Liver (tissue), 9 donors: ENCODE measurements around the gene DBNDD2. TPM values are rescaled to one million over a fixed set of nuclear protein-coding genes. Genes with fewer than 3 reads are reported as not detected.

Experiments
- DNase-seq: peaks from one replicate; pipeline ENCODE4 v3.0.0-alpha.2; 2017; ENCODE audit warnings: low spot score
- H3K27ac ChIP-seq, 2 donors: one replicate each; pipeline ENCODE4 v1.7.0; 2013; ENCODE audit warnings: inconsistent platforms in 2 of 2, low read length in 2 of 2, control low read depth in 1 of 2, low read depth in 1 of 2, mild to moderate bottlenecking in 1 of 2
- H3K27me3 ChIP-seq, 4 donors: one replicate each; pipeline versions ENCODE4 v1.6.1 to v1.7.0; 2013; ENCODE audit warnings: low read length in 3 of 4, inconsistent platforms in 1 of 4, mild to moderate bottlenecking in 1 of 4, moderate library complexity in 1 of 4; ENCODE audit not compliant: control insufficient read depth in 4 of 4, insufficient read depth in 4 of 4
- H3K36me3 ChIP-seq, 4 donors: one replicate each; pipeline versions ENCODE4 v1.6.1 to v1.7.0; 2013; ENCODE audit warnings: low read length in 3 of 4, mild to moderate bottlenecking in 3 of 4, low read depth in 1 of 4, moderate library complexity in 1 of 4; ENCODE audit not compliant: control insufficient read depth in 4 of 4, insufficient read depth in 3 of 4
- H3K4me1 ChIP-seq, 4 donors: one replicate each; pipeline versions ENCODE4 v1.6.1 to v1.7.0; 2013; ENCODE audit warnings: low read length in 3 of 4, mild to moderate bottlenecking in 3 of 4, moderate library complexity in 1 of 4; ENCODE audit not compliant: control insufficient read depth in 4 of 4, insufficient read depth in 4 of 4
- H3K4me3 ChIP-seq, 3 donors: one replicate each; pipeline versions ENCODE4 v1.6.1 to v1.7.0; 2013; ENCODE audit warnings: low read length in 3 of 3, control low read depth in 1 of 3, low read depth in 1 of 3, mild to moderate bottlenecking in 1 of 3
- H3K9ac ChIP-seq, 2 donors: one replicate each; pipeline ENCODE4 v1.7.0; 2013; ENCODE audit warnings: low read length in 2 of 2, mild to moderate bottlenecking in 2 of 2, moderate library complexity in 2 of 2, control low read depth in 1 of 2, low read depth in 1 of 2
- H3K9me3 ChIP-seq, 4 donors: one replicate each; pipeline versions ENCODE4 v1.6.1 to v1.7.0; 2013; ENCODE audit warnings: low read length in 3 of 4; ENCODE audit not compliant: control insufficient read depth in 4 of 4
- ATF3 ChIP-seq: IDR thresholded peaks from 2 replicates; pipeline ENCODE4 v1.6.1; 2016; ENCODE audit warnings: antibody characterized with exemption
- CTCF ChIP-seq: fragments of 150-350 bp; IDR thresholded peaks from 2 replicates; pipeline ENCODE4 v1.5.1; 2017; ENCODE audit warnings: improper control_type of control experiment, low read depth, low read length; ENCODE audit not compliant: missing input control
- FOXA1 ChIP-seq: IDR thresholded peaks from 2 replicates; pipeline ENCODE4 v1.6.1; 2016; ENCODE audit warnings: antibody characterized with exemption
- FOXA2 ChIP-seq: IDR thresholded peaks from 2 replicates; pipeline ENCODE4 v1.6.1; 2016; ENCODE audit warnings: antibody characterized with exemption
- HNF4G ChIP-seq: IDR thresholded peaks from 2 replicates; pipeline ENCODE4 v1.6.1; 2016; ENCODE audit warnings: antibody characterized with exemption
- JUND ChIP-seq, 2 donors: IDR thresholded peaks; 2 replicates each; pipeline ENCODE4 v1.6.1; 2016; ENCODE audit warnings: antibody characterized with exemption in 2 of 2
- MAX ChIP-seq: IDR thresholded peaks from 2 replicates; pipeline ENCODE4 v1.6.1; 2016; ENCODE audit warnings: antibody characterized with exemption
- NR2F2 ChIP-seq: IDR thresholded peaks from 2 replicates; pipeline ENCODE4 v1.6.1; 2016; ENCODE audit warnings: antibody characterized with exemption
- RAD21 ChIP-seq, 2 donors: IDR thresholded peaks; 2 replicates each; pipeline ENCODE4 v1.6.1; 2016; ENCODE audit warnings: antibody characterized with exemption in 2 of 2, mild to moderate bottlenecking in 2 of 2
- REST ChIP-seq: IDR thresholded peaks from 2 replicates; pipeline ENCODE4 v1.6.1; 2016; ENCODE audit warnings: antibody characterized with exemption, mild to moderate bottlenecking
- RXRA ChIP-seq, 2 donors: IDR thresholded peaks; 2 replicates each; pipeline ENCODE4 v1.6.1; 2017 to 2018; ENCODE audit warnings: antibody characterized with exemption in 2 of 2, mild to moderate bottlenecking in 1 of 2
- SP1 ChIP-seq: IDR thresholded peaks from 2 replicates; pipeline ENCODE4 v1.6.1; 2018; ENCODE audit warnings: antibody characterized with exemption, mild to moderate bottlenecking
- TAF1 ChIP-seq: conservative IDR thresholded peaks from 2 replicates; pipeline ENCODE4 v1.6.1; 2016; ENCODE audit warnings: antibody characterized with exemption, mild to moderate bottlenecking
- YY1 ChIP-seq: IDR thresholded peaks from 2 replicates; pipeline ENCODE4 v1.6.1; 2016; ENCODE audit warnings: antibody characterized with exemption, mild to moderate bottlenecking
- ZBTB33 ChIP-seq: IDR thresholded peaks from 2 replicates; pipeline ENCODE4 v1.6.1; 2016; ENCODE audit warnings: antibody characterized with exemption
- WGBS: extraction: QIAGEN DNeasy Blood & Tissue Kit; methylation state at CpG from one replicate; pipeline ENCODE4 v1.1.7; 2013; 5-methylcytosine and 5-hydroxymethylcytosine counted together
- polyA plus RNA-seq, 2 donors: library from polyadenylated mRNA; stranded (reverse) in 1 of 2; unstranded in 1 of 2; fragments of 200-250 nt in 1 of 2; fragments of >200 nt in 1 of 2; fragmentation: Nextera tagmentation in 1 of 2; extraction: Ambion mirVana in 1 of 2; gene quantifications; one replicate each; pipeline versions ENCODE4 v1.2.1 to v1.2.3, GENCODE V29; 2013 to 2015
- total RNA-seq, 2 donors: library from RNA; depleted of rRNA; stranded (reverse); fragments of >200 nt; gene quantifications; one replicate each; pipeline ENCODE4 v1.2.3, GENCODE V29; 2014
- donor health status: healthy.
- donor health status: healthy.
- donor health status: healthy.
- donor health status: healthy.
- donor health status: healthy.

The DBNDD2 gene
- total and polyA plus RNA-seq, 4 donors: 2.1 to 4.6 (median 2.7) TPM

DNA sequence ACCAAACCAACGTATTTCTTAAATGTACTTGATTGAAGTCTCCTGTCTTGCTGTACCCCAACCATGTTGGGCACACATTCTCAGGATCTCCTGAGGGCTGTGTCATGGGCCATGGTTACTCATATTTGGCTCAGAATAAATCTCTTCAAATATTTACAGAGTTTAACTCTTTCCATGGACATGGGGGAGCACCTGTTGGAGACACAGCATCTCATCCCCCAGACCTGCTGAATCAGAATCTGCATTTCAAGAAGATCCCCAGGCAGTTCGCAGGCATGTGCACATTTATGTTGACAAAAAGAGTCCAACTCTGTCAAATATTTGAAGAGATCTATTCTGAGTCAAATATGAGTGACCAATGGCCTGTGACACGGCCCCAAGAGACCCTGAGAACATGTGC is 32.3 kb downstream of the DBNDD2 start:
- no peak for TF ChIP-seq SP1
- 60% methylated on average over 3 of the region's 3 CpGs for WGBS
- no peak overlapping the region for H3K9ac ChIP-seq

GRCh38 chr20:45440891-45441685 is 33.0 kb downstream of the DBNDD2 start:
- H3K27ac ChIP-seq: no peak overlapping the region
- peaks cover 0 to 9% (median 4%) of the 10 kb centered on the region in 4 donors for H3K4me1 ChIP-seq
- H3K36me3 ChIP-seq: no peaks in the 10 kb centered on the region
- H3K9ac ChIP-seq: no peak overlapping the region
- no peak overlapping the region for H3K4me3 ChIP-seq
- no peak for DNase-seq
- no peaks in the 10 kb centered on the region for H3K9me3 ChIP-seq
- WGBS: 74% methylated on average over 5 of the region's 5 CpGs
- peaks cover 0 to 2% (median 0%) of the 10 kb centered on the region in 4 donors for H3K27me3 ChIP-seq
- TF ChIP-seq NR2F2 (no peak), FOXA2 (no peak), ATF3 (no peak), HNF4G (no peak), CTCF (no peak), YY1 (no peak), FOXA1 (no peak), MAX (no peak), SP1 (no peak), TAF1 (no peak), JUND (IDR thresholded peaks at IDR 0.05) (no peak), REST (no peak), ZBTB33 (no peak), RXRA (IDR thresholded peaks at IDR 0.05) (no peak), RAD21 (IDR thresholded peaks at IDR 0.05) (no peak)

More for the DNA sequence above, 32.3 kb downstream of the DBNDD2 start:
- no peak overlapping the region for H3K4me3 ChIP-seq
- DNase-seq: no peak
- H3K27me3 ChIP-seq: peaks cover 0 to 2% (median 0%) of the 10 kb centered on the region in 4 donors
- H3K27ac ChIP-seq: no peak overlapping the region
- H3K36me3 ChIP-seq: no peaks in the 10 kb centered on the region
- peaks cover 0 to 9% (median 4%) of the 10 kb centered on the region in 4 donors for H3K4me1 ChIP-seq
- H3K9me3 ChIP-seq: no peaks in the 10 kb centered on the region
